DMS 273 treated with DMSO at 0.1 percent for 48 hours (cell line): Measurements from ENCODE around the gene TSPAN16.
"Not testable (repeated sequence)": the region's sequence is repeated elsewhere in the genome, so short reads cannot be mapped to it uniquely, and the experiment has no call there.

Source experiments
- DNase-seq: peaks from one replicate; lab custom pipeline; 2025; lab: John Stamatoyannopoulos, UW

Gene TSPAN16

DNA sequence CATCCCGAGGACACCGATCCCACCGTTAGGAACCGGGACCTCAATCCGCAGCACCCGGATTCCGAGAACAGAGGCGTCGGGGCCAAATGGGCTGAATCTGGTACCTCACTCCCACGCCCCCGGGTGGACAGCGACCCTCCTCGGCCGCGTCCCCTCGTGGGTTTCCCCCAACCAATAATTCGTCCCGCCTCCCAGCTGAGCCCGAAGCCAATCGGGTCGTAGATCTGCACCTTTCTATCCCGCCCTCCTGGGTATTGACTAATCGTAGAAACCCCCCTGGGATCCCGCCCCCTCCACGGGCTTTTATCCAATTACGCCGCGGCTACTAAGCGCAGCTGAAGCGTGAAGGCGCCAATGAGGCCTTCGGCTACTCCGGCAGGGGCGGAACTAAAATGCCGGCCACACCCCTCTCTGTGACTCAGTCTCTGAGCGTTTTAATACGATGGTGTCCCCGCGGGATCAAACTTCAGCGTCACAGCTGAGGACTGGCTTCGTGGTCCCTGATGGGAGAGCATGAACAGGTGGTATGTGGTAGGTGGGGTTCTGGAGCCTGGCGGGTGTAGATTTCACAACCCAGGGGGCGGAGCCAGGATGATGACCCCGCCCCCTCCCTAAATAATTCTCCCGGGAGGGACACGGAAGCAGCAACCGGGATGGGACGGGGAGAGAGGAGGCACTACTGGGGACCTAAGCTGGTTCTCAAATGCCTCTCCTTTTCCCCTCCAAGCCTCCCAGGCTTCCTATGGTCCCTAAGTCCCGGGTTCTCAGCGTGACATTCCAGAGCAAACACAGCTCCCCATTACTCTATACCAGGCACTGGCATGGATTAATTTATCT is 50.4 kb downstream of the TSPAN16 start, which contains the start of the genes CCDC159 and TMEM205:
CCDC159 (plus strand) TSS at position 416 of the 837 bp plus-strand sequence; CDS start at position 504, 88 bp downstream.
TMEM205 (minus strand) TSS at position 165 of the 837 bp plus-strand sequence. CDS start 649 bp downstream, outside the sequence.
- peak; percentile 95 for DNase-seq

DNA sequence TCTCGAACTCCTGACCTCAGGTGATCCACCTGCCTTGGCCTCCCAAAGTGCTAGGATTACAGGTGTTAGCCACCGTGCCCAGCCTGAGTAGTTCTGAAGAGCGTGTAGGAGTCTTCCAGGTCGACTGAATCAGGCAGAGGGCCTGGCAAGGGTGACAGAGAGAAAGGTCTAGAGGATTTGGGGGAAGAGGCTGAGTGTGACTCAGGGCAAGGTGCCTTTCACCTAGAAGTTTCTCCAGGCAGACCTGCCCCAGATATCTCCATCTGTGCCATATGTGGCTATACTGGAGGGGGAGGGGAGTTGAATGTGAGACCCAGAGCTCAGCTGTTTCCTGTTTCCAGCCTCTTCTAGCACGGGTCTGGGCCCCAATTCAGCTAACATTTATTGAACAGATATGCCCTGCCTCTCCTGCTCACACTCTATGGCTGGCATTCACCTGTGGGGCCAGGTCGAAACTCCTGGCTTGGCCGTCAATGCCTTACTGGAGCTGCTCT is 51.6 kb downstream of the TSPAN16 start:
- no peak for DNase-seq

DNA sequence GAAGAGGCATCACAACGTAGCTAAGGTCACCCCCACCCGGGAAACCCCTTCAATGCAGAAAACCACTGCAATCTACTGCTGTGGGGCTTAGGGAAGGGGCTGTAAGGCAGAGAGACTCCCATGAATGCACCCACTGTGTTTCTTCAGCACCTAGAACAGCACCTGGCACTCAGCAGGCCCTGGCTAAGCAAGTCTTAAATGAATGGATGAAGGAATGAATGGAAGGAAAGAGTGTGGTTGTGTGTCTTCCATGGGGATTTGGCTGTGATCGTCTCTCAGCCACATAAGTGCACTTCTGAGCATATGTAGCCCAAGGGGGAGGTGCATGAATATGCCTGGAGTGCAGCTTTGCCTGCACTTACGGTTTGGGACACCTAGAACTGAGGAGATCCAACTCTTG is 53.2 kb downstream of the TSPAN16 start:
- no peak for DNase-seq

DNA sequence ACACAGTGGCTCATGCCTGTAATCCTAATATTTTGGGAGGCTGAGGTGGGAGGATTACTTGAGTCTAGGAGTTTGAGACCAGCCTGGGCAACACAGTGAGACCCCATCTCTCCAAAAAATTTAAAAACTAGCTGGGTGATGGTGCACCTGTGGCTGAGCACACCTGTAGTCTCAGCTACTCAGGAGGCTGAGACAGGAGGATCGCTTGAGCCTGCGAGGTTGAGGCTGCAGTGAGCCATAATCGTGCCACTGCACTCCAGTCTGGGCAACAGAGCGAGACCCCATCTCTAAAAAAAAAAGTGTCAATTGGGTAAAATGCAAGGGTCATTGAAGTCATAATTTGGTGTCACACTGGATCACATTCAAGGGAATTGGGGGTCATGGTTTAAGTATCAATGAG is 58.1 kb downstream of the TSPAN16 start:
- not testable (repeated sequence) for DNase-seq

DNA sequence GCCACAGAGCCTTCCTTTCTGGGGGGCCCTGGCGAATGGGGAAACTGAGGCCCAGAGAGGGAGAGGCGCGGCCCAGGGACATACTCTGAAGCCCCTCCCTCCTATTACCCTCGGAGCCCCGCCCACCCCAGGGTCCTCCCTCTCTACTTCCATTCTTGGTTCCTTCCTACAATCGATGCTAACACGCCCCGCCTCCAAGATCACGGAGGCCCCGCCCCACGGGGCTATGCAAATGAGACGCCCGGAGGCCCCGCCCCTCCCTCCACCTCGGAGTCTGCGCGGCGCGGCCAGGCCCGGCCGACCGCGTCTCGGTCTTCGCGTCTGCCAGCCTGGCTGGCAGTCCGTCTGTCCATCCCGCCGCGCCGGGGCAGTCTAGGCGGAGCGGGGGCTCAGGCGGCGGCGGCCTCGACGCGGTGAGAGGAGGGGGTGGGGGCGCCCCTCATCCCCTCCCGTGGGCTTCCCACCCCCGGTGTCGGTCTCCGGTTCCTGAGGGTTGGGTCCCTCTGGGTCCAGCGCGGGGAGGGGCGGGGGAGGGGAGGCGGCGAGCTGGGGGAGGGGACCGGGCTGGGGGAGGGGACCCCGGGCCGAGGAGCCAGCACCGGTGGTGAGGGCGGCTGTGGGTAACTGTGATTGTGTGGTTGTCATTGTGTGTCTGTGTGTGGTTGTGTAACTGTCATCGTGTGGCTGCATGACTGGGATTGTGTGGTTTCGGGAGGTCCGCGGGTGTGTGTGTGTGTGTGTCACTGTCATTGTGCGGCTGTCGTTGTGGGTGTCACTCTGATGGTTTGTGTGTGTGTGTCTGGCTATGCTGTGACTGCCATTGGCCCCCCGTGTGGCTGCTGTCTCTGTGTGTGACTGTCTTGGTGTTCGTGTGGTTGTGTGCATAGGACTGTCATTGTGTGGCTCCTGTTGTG is 59.5 kb downstream of the TSPAN16 start, which contains the start of gene PLPPR2:
PLPPR2 (plus strand) TSS at position 273 of the 914 bp plus-strand sequence. CDS start 2,242 bp downstream, outside the sequence.
- DNase-seq, result peak; percentile 60

DNA sequence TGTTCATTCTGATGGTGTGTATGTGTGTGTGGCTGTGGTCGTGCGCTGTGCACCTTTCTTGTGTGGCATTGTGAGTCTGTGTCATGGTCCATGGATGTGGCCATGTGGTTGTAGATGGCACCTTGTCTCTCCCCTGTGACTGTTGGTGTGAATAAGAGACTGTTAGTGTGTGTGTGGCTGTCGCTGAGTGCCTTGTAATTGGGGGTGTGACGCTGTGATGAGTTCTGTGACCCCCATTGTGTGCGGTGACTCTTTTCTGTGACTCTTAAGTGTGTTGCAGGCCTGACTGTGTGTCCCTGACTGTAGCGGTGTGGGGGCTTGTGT is 60.1 kb downstream of the TSPAN16 start:
- DNase-seq, result no peak

DNA sequence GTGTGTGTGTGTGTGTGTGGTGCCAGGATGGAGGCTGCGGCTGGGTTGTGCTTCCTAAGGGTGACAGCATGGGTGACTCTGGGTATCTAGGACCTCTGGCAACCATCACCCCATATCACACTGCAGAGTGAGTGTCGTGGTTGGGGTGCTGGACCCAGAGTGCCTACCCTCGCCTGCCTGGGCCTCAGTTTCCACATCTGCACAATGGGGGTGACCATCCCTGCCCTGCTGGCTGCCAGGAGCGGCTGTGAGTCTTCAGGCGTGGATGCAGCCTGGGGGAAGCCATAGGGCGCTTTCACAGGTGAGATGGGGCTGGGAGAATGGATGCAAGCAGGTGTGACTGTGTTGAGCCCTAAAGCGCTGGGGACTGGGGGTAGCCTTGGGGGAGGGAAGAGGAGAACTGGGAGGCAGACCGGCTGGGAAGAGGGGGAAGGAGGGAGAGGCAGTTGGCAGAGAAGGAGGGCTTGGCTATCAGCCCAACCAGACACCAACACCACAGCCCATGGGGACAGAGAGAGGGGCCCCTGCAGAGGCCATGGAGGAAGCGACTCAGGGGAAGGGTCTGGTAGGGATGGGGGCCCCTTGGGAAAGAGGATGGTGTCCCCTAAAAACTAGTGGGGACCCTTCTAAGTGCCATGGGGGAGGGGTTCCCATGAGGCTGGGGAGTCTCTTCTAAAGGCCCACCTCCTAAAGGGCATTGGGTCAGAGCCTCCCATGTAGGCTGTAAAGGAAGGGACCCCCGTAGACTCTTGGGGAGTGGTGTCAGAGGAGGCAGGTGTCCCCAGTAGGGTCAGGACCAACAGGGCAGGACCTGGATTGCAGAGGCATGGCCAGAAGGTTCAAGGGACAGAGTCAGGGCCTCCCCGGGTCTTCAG is 61.0 kb downstream of the TSPAN16 start:
- DNase-seq, result no peak

DNA sequence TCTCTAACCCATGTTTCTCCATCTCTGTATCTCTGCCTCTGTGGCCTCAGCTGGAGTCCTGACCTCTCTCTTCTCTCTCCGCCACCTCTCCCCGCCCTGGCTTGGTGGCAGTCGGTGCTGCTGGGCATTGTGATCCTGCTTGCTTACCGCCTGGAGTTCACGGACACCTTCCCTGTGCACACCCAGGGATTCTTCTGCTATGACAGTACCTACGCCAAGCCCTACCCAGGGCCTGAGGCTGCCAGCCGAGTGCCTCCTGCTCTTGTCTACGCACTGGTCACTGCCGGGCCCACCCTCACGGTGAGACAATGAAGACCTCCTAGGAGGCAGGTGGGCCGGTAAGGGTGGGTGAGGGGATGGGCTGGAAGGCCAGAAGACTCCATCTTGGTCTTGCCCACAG is 63.5 kb downstream of the TSPAN16 start:
- no peak for DNase-seq

DNA sequence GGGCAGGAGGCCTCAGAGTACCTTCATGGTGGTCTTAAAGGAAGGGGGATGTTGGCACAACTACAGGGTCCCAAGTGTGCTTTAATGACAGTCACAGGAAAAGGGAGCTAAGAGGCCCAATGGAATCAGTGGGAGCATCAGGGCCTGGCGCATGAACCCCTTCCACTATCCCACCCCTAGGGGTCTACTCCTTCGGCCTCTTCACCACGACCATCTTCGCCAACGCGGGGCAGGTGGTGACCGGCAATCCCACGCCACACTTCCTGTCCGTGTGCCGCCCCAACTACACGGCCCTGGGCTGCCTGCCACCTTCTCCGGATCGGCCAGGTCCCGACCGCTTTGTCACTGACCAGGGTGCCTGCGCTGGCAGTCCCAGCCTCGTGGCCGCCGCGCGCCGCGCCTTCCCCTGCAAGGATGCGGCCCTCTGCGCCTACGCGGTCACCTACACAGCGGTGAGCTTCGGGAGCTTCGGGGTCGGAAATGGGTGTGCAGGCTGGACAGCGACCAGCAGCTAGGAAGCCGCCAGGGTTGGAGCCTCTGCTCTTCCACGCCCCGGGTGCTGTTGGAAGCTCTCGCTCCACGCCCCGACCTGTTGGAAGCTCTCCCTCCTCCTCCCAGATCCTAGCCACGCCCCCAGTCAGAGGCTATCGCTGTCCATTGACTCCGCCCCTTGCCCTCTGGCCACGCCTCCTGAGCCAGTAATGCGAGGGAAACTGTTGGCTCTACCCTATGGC is 65.2 kb downstream of the TSPAN16 start:
- no peak for DNase-seq

DNA sequence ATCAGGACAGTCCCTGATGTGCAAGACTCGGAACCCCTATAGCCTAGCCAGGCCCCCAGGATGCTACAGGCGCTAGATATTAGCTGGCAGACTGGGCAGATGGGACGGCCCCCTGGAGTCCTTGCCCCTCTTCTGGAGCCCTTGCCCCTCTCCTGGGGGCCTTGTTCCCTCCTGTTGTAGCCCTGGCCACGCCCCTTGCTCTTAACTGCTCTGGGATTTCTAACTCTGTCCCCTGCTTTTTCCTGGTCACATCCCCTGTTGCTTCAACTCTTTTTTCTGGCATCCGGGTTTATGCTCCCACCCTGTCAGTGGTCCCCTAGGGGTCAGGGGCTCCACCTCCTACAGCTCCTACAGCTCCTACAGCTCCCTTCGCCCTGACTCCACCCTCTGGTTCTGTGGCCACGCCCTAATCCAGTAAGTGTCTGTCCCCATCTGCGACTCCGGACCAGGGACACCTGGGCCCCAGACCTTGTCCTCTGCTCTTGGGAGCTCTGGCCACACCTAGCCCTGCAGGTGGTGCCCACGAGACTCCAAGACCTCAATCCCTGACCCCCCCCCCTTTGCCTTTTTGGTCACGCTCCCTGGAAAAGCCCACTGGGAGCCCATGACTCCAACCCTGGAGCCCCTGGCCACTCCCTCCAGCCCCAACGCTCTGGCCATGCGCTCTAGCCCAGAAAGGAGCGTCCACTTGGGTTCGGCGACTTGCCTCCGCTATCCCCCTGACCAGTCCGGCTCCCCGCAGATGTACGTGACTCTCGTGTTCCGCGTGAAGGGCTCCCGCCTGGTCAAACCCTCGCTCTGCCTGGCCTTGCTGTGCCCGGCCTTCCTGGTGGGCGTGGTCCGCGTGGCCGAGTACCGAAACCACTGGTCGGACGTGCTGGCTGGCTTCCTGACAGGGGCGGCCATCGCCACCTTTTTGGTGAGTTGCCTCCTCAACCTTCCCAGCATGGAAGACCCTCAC is 66.1 kb downstream of the TSPAN16 start:
- no peak for DNase-seq

DNA sequence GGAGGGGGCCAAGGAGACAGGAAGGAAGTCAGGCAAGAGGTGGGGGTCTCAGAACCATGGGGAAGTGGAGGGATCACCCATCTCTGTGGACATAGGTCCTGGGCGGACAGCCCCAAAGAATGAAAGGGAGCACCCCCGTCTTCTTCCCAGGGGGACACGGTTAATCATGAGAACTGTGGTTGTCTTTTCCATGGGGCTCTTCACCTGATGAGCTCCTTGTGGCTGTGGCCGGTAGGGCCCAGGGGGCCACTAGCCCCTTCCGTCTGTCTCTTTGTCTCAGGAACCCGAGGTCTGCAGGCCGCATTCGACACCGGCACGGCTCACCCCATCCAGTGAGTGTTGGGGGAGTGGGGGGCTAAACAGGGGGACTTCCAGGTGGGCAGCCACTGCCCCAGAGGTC is 67.9 kb downstream of the TSPAN16 start:
- no peak for DNase-seq

DNA sequence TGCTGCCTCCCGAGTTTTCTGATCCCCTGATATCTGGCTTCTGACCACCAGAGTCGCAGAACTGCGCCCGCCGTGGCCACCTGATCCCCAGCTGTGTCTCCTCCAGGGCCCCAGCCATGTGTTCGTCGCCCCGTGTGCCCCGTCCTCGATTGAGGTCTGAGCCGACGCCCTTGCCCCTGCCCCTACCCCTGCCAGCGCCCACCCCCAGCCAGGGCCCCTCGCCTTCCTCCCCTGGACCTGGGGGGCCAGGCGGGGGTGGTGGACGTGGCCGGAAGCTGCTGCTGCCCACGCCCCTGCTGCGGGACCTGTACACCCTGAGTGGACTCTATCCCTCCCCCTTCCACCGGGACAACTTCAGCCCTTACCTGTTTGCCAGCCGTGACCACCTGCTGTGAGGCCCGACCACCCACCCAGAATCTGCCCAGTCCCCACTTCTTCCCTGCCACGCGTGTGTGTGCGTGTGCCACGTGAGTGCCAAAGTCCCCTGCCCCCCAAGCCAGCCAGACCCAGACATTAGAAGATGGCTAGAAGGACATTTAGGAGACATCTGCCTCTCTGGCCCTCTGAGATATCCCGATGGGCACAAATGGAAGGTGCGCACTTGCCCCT is 68.4 kb downstream of the TSPAN16 start:
- no peak for DNase-seq

DNA sequence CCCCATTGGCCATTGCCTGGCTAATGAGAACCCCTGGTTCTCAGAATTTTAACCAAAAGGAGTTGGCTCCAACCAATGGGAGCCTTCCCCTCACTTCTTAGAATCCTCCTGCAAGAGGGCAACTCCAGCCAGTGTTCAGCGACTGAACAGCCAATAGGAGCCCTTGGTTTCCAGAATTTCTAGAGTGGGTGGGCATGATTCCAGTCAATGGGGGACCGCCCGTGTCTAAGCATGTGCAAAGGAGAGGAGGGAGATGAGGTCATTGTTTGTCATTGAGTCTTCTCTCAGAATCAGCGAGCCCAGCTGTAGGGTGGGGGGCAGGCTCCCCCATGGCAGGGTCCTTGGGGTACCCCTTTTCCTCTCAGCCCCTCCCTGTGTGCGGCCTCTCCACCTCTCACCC is 69.0 kb downstream of the TSPAN16 start:
- no peak for DNase-seq
